Measurements from ENCODE around the gene PSMB10. TPM values are rescaled to one million over a fixed set of nuclear protein-coding genes. Genes with fewer than 3 reads are reported as not detected.

The PSMB10 gene
- total and polyA plus RNA-seq, 2 of the 4 experiments (the other 2 are of a cell fraction): 28.7 to 36.7 TPM

DNA sequence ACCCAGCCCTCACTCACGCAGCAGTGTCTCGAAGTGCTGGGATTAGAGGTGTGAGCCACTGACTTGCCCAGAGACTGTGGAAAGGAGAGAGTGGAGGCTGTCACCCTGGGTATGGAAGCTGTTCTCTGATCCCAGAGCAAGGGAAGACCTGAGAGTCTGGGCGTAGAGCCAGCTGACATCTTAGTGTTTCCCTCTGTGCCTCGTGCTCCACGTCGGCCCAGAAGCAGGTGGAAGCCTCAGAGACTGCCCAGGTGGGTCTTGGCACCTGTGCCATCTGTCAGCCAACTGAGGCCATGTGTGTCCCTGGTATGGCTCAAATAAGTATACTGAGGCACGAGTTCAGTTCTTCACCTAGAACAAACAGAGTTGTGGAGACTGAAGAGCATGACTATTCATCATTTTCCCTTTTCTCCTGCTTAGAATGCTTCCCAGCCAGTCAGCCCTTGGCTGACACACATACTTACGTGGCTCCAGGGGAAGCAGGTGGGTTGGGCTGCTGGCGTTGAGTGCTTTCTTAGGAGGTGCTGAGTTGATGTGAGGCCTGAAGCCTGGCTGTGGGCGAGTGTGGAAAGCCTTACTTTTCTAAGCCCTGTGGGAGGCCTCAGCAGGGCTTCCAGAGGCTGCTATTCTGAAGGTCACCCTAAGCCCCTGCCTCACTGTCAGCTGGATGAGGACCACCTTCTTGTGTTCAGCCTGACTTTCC, 13.1 kb downstream of the PSMB10 start:
- peak overlapping the region; percentile 24 for H2AFZ ChIP-seq (replicated peaks; ENCODE audit: low read length, poor library complexity)
- DNase-seq: no peak
- no peak overlapping the region for H2BK15ac ChIP-seq (ENCODE audit: low read depth, low read length)
- no peak overlapping the region for H4K8ac ChIP-seq (ENCODE audit: low read depth in 2 of 2, low read length in 2 of 2)
- H2BK5ac ChIP-seq (ENCODE audit: low read depth, low read length, poor library complexity, severe bottlenecking): no peak overlapping the region
- ATAC-seq (ENCODE audit: low read depth): no peak
- no peaks in the 10 kb centered on the region for H3K4me1 ChIP-seq (ENCODE audit: control insufficient read depth, insufficient read depth, low read length)
- no peak overlapping the region for H3K4me3 ChIP-seq (ENCODE audit: insufficient read depth, low read depth, low read length)
- H3K23ac ChIP-seq (ENCODE audit: low read depth, low read length): no peak overlapping the region
- in situ Hi-C loops (cut with MboI; ENCODE audit: low sequenced_read_pairs): no loop called here
- peaks cover 19 to 64% of the 10 kb centered on the region in 2 experiments for H3K79me1 ChIP-seq (ENCODE audit: low read depth in 1 of 2, low read length in 2 of 2)
- H3K4ac ChIP-seq (ENCODE audit: low read depth, low read length): no peak overlapping the region
- peak overlapping the region; percentile 28 for H2AK9ac ChIP-seq (replicated peaks; ENCODE audit: low read depth, low read length, poor library complexity)
- no peak overlapping the region for H3K56ac ChIP-seq (ENCODE audit: extremely low read depth, insufficient read depth, low read length)
- H3K9me1 ChIP-seq (ENCODE audit: insufficient read depth, low read length): peaks cover 10% of the 10 kb centered on the region
- no peak overlapping the region for H4K5ac ChIP-seq (ENCODE audit: low read depth, low read length)
- H4K20me1 ChIP-seq (ENCODE audit: insufficient read depth, low read length): peaks cover 67% of the 10 kb centered on the region
- H4K91ac ChIP-seq (ENCODE audit: insufficient read depth, low read depth, low read length): no peak overlapping the region
- H3K9me3 ChIP-seq (ENCODE audit: control insufficient read depth, insufficient read depth, low read length): no peaks in the 10 kb centered on the region
- ChIA-PET POLR2A (ENCODE audit: unreplicated experiment) (no interaction called here), CTCF (no interaction called here)
- dilution Hi-C loops (cut with HindIII; ENCODE audit: low sequenced_read_pairs, unreplicated experiment): no loop called here
- H3K27ac ChIP-seq (ENCODE audit: insufficient read depth, low read length): no peak overlapping the region
- no peak overlapping the region for H2AK5ac ChIP-seq (ENCODE audit: low read depth, low read length)
- no peak overlapping the region for H3K9ac ChIP-seq (ENCODE audit: low read depth, low read length)
- 100% methylated on average over 1 of the region's 10 CpGs; no CpG with 5 or more reads in 1 of the 2 experiments for WGBS, 2 experiments (ENCODE audit: extremely low coverage in 2 of 2, insufficient read length in 1 of 2)
- H3K27me3 ChIP-seq (ENCODE audit: control insufficient read depth, insufficient read depth, low read length): no peaks in the 10 kb centered on the region
- H2BK120ac ChIP-seq (ENCODE audit: low read depth, low read length): no peak overlapping the region
- no peak for TF ChIP-seq POLR2A (IDR thresholded peaks at IDR 0.05; ENCODE audit: low read depth, low read length)
- no peak overlapping the region for H2BK20ac ChIP-seq (ENCODE audit: low read depth, low read length)
- H3K36me3 ChIP-seq (ENCODE audit: control insufficient read depth, insufficient read depth, low read length): peaks cover 23% of the 10 kb centered on the region
- intact Hi-C loops (cut with micrococcal nuclease): no loop called here
- BruUV-seq (replicated peaks): no TSS peak
- no peak overlapping the region for H3K18ac ChIP-seq (ENCODE audit: low read depth, low read length)
- H3K14ac ChIP-seq (replicated peaks; ENCODE audit: low read depth, low read length): no peak overlapping the region
- H3K4me2 ChIP-seq (ENCODE audit: low read depth, low read length): no peak overlapping the region

All from IMR-90 (cell line).